ENCODE measurements around the gene MTA2.
"Not testable (repeated sequence)": the region's sequence is repeated elsewhere in the genome, so short reads cannot be mapped to it uniquely, and the experiment has no call there.

MTA2 gene

DNA sequence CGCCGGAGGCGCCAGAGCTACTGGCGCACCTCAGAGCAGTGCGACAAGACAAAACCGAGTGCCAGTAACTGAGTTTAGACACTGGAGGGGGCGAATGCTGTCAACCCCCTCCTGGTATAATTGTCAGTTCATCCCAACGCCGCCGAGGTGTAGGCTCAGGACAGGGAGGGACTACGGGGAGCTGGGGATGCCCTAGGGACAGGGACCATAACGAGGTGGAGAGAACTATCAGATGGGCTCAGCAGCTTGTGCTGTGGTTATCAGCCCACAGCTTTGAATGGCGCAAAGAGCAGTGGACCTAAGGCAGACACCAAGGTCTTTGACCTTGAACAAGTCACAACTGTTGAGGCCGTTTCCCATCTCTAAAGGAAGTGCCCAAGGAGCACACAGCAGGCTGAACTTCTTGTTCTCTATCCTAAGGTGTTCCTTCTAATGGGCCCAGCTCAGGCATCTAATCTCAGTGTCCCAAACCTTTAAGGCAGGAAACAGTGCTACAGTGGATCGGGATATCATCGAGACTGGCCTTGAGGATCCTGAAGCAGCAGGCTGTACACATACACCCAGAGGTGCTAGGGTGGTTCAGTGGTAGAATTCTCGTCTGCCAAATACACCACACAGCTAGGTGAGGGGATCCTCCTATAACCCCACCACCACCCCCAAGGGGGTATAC is 9.4 kb downstream of the MTA2 start:
- no peak for DNase-seq

DNA sequence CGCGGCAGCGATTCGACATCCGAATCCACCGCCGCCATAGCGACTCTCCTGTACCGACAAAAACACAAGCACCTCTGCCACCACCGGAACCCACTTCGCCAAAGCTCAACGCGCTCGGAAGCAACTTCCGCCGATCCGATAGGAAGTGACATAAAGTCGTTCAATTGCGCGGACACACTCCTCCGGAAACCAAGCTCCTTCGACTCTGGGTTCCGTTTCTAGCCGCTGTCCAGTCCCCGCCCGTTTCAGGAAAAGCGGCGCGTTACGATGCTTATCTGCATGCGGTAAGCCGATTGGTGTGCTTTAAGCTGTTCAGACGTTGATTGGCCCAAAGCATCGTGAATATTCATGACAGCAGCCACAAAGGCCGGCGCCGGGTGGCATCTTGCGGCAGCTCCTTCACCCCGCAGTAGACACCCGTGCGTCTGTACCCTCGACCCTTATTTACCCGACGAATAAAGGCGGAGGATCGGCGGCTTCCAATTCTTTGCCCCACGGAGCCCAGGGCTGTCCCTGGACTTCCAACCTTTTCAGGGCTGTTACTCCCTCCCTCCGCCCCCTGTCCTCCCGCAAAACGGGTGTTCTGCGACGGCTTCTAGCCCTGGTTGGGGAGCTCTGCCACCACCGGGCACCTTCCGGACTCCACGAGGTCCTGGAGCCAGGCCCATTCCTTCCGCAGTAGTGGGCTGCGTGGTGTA is 10.1 kb downstream of the MTA2 start, which contains the start of gene TUT1:
TUT1 (minus strand) TSS at position 76 of the 698 bp plus-strand sequence; CDS start at position 38, 38 bp downstream.
- DNase-seq = peak; percentile 98

DNA sequence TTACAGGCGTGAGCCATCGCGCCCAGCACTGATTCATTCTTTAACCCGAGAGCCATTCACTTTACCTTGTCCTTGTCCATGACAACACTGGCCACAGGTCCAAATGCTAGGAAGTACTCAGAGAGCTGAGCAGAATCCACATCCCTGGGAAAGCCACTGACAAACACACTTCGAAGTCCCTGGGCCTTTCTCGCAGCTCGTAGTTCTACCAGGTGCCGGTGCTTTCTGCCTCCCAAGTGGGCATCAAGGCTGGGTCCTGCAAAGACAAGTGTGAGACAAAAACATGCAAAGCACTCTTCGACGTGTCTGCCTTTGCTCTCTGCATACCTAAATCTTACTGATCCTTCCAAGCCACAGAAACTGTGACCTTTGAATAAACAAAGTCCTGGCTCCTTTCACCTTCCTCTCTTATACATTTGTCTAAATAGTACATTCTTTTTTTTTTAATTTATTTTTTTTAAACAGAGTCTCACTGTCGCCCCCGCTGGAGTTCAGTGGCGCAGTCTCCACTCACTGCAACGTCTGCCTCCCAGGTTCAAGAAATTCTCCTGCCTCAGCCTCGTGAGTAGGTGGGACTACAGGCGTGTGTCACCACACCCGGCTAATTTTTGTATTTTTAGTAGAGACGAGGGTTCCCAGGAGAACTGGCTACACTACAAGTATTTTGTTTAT is 12.6 kb downstream of the MTA2 start:
- no peak for DNase-seq

DNA sequence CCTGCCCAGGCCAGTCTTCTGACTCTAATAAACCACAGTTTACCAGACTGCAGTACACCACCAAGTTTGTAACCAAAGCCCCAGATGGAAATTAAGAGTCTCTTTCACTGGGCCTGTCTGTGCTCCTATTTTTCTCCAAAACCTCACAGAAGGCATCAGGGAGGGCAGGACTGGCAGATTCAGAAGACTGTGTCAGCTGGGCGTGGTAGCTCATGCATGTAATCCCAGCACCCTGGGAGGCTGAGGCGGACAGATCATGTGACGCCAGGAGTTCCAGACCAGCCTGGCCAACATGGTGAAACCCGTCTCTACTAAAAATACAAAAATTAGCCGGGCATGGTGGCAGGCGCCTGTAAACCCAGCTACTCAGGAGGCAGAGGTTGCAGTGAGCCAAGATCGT is 16.3 kb downstream of the MTA2 start:
- DNase-seq = not testable (repeated sequence)

DNA sequence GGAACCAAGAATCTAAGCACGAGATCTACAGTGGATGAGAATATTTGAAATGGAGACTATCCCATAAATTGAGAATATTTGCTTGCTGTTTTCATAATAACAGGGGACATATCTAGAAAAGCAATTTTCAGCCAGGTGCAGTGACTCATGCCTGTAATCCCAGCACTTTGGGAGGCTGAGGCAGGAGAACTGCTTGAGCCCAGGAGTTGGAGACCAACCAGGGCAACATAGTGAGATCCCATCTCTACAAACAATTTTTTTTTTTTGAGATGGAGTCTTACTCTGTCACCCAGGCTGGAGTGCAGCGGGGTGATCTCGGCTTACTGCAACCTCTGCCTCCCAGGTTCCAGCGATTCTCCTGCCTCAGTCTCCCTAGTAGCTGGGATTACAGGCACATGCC is 19.9 kb downstream of the MTA2 start:
- not testable (repeated sequence) for DNase-seq

DNA sequence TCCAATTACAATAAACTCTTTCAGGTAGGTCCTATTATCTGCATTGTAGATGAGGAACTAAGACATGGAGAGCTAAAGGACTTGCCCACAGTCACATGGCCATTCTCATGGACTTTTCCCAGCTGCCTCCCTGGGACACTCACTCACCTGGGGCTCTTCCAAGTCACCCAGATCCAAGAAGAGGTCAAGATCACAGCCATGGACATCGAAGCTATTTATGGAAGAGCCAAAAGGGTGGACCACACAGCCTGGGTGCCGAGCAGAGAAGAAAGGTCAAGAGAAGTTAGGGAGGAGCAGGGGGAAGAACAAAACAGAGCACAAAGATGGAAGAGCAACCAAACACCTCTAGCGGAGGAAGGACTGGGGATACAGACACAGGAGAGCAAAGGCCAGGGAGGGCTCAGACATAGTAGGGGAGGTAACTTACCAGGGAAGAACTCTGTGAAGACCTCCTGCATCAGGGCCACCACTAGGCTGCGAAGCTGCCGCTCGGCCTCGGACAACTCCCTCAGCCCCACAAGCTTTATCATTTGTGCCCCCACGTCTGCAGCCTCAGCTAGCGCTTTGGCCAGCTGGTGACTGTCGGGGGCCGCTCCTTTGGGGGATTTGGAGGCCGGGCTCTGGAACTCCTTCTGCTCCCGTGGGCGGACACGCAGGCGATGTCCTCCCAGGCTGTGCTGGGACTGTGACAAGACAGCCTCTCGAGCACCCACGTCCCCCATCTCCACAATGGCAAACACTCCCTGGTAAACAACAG is 20.5 kb downstream of the MTA2 start:
- DNase-seq = no peak

DNA sequence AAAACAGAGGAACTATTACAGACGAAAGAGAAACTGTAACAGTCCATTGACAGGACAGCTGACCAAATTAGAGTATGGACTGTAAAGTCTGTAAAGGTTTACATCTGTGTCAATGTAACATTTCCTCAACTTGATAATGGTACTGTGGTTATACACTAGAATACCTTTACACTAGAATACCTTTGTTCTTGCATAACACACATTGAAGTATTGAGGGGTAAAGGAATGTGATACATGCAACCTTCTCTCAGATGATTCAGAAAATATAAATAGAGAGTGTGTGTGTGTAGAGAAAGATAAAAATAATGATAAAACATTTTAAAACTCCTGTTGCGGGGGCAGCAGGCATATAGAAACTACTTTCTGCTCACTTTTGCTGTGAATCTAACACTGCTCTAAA is 22.4 kb downstream of the MTA2 start:
- DNase-seq = no peak

DNA sequence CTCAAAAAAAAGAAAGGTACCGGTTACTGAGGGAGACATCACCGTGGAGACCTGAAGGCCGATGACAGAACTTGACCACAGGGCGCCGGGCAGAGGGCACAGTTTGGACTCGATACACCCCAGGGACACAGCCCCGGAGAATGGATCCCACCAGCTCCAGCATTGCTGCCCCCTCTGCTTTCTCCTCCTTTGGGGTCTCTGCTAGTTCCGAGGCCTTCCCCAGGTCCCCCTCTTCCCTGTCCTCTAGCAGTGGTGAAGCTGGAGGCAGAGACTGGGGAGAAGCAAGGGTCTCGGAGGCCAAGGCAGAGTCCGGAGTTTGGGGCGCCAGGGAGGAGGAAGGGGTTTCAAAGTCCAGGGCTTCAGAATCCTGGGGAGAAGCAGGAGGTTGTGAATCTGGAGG is 23.1 kb downstream of the MTA2 start:
- DNase-seq = no peak

DNA sequence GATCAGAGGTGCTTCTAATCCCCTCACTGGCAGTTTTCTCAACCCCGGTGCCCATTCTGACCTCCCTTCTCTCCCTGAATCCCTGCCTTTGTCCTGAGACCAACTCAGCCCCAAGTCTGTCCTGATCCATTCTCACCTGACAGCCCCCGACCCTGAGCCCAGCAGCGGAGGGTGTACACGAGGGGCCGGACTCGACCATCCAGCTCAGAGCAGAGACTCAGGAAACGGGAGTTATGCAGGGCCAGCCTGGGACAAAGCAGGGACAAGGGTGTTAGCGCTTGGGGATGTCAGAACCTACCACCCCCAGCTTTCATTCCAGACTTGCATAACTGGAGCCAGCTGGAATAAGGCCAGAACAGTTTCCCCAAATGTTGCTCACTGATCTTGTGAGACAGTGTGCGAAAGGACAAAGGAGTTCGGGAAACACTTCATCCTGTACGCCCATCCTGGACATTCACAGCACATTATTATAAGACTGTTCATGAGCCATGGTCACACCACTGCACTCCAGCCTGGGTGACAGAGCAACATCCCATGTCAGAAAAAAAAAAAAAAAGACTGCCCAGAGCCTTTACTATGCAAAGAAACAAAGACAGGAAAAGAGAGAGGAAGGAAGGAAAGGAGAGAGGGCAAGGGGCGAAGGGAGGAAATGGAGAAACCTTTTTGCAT is 24.5 kb downstream of the MTA2 start:
- no peak for DNase-seq

DNA sequence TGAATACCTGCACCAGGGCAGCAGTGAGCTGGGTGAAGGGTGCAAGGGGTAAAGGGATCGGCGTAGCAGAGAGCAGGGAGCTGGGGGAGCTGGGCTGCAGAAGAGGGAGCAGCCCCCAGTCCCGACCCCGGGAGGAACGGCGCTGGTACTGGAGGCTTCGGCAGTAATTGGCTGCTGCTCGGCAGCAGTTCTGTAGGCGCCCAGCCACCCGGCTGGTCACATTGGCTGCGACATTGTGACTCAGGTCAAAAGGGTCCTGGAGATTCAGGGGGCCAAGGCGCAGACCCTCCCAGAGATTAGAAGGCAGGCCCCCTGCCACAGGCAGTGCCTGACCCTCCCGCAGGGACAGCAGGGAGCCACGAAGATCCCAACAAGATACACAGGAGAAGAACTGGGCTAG is 25.8 kb downstream of the MTA2 start:
- no peak for DNase-seq

DNA sequence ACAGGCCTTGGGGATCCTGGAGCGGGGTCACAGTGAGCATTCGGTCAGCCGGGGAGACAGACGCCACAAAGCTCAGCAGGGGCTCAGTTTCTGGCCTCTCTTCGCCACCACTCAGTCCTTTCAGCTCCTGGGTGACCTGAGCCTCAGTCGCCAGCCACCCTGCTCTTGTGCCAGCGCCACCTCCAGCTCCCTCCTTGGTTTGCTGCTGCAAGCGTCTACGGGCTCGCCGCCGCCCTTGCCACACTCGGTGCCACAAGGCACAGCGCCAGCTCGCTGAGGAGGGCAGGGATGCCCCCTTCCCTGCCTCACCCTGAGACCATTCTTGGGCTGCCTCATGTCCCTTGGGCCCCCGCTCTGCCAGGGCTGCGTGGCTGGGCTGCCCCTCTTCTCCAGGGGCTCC is 26.5 kb downstream of the MTA2 start:
- no peak for DNase-seq

DNA sequence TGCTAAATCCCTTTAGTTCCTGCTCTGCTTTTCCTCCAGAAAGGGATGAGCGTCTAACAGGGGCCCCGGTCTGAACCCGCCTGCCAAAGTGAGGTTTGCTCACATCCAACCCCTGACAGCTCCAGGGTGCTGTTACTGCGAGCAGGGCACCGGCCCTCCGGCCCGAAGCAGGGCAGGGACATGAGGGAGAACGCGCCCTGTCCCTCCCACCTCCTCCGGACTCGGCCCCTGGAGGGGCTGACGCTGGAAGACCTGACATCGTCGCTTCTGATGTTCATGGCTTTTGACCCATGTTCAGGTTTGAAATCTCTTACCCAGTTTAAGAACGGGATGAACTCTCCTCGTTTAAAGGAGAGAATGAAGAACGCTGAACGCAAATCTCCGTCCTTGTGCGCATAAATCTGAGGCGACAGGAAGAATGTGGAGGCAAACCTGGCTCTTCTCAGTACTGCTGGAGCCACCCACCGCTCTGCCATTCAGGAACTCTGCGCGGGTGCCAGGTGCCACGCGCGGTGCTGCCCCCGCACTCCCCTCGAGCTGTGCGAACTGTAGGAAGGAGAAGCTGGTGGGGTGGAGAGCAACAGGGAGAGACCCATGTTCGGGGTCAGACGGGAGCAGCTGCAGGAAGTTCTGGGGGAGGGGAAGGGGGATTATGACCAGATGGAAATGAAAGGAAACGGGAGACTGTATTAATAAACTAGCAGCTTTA is 27.1 kb downstream of the MTA2 start:
- no peak for DNase-seq

DNA sequence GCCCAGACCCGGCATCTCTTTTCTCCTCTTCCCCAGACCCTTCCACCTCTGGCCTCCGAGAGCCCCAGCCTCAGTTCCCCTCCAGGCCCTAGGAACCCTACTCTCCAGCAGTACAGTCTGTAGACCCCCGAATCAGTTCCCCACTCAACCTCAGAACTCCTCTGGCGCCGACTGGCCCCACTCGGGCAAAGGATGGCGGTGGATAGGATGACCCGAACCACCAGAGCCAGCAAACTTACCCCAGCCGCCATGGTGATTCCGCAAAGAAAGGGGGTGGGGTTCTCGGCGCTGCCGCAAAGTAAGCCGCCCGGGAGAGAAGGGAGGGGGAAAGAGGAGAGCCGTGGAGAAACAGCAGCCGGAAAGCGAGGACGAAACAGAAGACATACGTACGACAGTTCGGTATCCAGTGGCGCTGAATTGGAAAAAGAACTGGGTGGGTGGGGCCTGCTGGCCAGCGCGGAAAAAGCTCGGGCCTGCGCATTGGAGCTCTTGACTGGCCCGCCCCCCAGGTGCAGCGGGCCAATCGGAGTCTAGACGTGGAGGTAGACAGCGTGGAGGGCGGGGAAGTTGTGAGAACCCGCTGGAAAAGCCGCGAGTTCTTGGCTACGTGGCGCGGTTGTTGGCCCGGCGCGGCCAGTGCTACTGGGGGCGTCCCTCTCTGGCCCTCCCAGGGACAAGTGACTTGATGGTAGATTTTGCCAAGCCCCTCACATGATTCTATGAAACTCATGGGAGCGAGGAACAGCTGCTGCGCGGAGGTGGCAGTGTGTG is 27.9 kb downstream of the MTA2 start, which contains the start of gene EEF1G:
EEF1G (minus strand) TSS at position 300 of the 771 bp plus-strand sequence; CDS start at position 251, 49 bp downstream.
- peak; percentile 97 for DNase-seq

DNA sequence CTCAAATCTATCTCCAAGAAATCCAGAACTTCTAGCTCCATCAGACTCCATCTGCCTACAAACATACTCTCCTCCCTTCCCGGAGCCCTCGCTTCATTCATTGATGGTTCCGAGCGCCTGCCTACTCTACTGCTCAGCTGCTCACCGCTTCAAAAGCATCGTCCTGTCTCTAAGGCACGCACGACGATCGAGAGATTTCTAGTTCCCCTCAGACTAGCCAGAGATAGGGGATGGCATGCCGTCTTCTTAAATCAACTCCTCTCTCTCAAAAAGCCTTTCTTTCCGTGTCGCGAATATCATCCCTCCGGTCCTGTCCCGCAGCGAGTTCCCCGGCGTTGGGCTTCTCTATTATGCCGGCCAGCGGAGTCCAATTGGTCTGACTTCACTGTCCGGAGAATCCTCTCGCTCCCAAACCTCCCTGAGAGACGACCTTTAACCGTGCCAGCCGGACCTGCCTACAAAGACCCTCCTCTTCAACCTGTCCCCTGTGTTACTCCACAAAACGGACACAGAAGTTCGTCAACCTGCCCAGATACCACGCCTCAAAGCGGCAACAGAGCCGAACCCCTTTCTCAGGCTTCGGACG is 28.6 kb downstream of the MTA2 start:
- no peak for DNase-seq

DNA sequence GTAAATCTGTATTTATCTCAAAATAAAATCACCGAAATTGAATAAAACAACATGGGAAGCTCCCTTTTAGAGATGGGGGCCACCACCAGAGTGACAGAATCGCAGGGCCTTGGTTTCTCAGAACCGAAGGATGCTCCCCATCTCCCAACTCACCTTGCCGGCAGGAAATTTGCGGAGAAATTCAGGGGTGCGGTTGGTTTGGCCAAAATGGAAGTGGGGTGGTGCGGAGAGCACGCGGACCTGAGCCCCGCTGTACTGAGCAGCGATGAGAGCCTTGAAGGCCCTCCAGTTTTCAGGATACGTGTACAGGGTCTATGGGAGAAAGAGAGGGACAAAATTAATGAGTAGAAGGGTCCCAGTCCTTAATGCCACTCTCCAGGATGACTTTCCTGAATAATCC is 29.2 kb downstream of the MTA2 start:
- no peak for DNase-seq

DNA sequence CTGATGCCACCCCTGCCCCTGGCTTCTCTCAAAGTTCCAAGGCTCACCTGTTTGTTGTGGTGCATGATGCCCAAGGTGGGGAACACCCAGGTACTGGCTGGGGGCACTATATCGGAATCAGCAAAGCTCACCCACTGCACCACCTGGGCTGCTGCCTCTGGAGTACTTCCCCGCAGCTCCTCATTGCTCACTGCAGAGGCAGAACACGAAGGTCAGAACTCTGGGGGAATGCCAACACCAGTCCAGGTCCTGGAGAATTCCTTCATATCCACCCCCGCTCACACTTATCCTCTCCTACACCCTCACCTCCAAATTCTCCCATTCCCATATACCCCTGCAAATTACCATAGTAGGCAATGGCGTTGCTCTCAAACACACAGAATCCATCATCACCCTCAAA is 30.2 kb downstream of the MTA2 start:
- DNase-seq = not testable (repeated sequence)

DNA sequence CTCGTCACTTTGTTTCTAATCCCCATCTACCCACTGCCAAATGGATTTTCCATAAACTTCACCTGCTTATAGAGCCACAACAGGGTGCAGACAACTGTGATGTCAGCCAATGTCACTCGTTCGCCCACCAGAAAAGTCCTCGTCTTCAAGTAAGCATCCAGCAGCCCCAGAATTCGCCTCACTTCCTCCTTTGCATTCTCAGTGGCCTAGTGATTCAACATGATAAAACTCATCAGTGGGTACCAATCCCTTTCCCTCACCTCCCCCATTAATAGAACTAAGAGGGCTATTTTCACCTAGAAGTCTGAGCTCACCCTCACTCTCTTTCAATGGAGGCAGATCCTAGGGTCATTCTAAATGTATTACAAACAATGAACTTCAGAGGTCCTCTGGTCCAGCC is 30.8 kb downstream of the MTA2 start:
- not testable (repeated sequence) for DNase-seq

DNA sequence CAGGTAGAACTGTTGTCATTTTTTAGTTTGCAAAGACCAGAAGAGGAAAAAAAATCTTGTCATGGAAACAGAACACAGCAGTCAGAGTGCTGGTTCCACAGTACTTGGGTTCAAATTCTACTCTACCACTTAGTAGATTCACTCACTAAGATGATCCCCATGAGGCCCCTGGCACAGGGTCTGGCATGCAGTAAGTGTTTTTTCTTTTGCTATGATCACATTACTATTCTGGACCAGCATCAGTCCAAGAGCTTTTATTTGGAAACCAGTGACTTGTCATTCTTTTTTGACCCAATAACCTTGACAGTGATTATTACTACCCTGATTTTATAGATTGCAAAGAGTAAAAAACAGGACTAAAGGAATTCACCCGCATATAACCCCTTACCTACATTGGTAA is 32.1 kb downstream of the MTA2 start:
- DNase-seq = no peak

DNA sequence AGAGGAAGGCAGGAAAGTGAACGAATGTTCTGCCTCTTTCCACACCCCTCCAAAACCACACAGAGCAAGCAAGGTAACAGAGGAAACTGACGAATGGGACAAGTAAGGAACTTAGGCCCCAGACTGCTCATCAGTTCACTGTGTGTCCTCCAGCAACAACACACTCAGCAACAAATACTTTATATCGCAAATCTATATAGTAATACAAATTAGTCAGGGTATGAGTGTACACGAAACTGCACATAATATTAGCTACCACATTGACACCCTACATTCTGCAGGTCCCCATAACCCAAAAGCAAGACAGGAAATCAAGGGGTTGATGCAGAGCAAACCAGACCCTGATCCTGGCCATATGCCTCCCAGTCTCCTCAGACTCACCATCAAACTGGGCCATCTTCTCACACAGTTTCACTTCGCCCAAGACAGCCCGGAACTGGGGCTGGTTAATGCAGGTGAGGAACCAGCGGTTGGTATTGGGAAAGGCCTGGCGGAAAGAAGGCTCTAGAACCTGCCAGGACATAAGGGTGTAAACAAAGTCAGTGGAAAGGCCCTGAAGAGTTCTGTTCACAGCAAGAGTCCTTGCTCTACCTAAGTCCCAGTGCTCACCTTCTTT is 34.5 kb downstream of the MTA2 start:
- DNase-seq = no peak

DNA sequence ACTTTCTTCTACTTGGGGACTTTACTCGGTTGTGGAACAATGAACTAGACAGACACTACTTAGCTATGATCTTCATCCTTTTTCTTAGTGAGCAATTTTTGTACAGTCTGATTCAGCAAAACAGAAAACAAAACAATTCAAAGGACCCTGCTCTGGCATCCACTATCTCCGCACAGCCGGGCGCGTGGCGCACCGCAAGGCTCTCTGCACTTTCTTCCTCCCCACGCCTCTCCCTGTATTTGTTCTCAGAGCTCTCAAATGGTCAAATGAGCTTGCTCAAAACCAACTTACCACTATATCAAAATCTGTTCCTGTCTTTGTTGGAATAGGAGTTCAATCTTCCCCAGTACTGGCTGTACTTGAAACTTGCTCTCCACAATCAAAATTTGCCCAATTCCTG is 35.4 kb downstream of the MTA2 start:
- no peak for DNase-seq

All from DMS 273 treated with DMSO at 0.1 percent for 48 hours (cell line).